ENCODE data around the gene REC8. TPM values are rescaled to one million over a fixed set of nuclear protein-coding genes. Genes with fewer than 3 reads are reported as not detected.

REC8 gene
- total and polyA plus RNA-seq, 10 of the 15 experiments (the other 5 are each of a cell fraction or from before 2014, with no cell fraction given), result 4.2 to 76.9 (median 29.1) TPM

GRCh38 chr14:24212924-24213865 lies 41.3 kb downstream of the REC8 start, which contains the start of gene CHMP4A:
Gene CHMP4A (minus strand): TSS chr14:24213488. CDS start chr14:24213439, 49 bp downstream.
- BruUV-seq (replicated peaks), result no TSS peak
- Histone ChIP-seq H3K36me3 (ENCODE audit: control insufficient read depth in 2 of 2, insufficient read depth in 2 of 2, low read length in 1 of 2) (peaks cover 4 to 23% of the 10 kb centered on the region in 2 experiments), H3K27ac (ENCODE audit: control insufficient read depth, insufficient read depth) (peak within 1 kb of the TSS; percentile 89), H3K9ac (ENCODE audit: control insufficient read depth, insufficient read depth, low read length) (peak within 1 kb of the TSS; percentile 91), H3K79me2 (ENCODE audit: control insufficient read depth, insufficient read depth, low read length) (peaks cover 19% of the 10 kb centered on the region), H4K20me1 (ENCODE audit: control insufficient read depth, insufficient read depth) (no peaks in the 10 kb centered on the region), H3K4me1 (ENCODE audit: control insufficient read depth, insufficient read depth, low read length) (peaks cover 15% of the 10 kb centered on the region), H2AFZ (ENCODE audit: control insufficient read depth, low read depth, low read length) (peak within 1 kb of the TSS; percentile 69), H3K27me3 (replicated peaks in 1 of 2; ENCODE audit: control insufficient read depth in 2 of 2, insufficient read depth in 2 of 2, low read length in 1 of 2) (no peaks in the 10 kb centered on the region), H3K9me3 (replicated peaks; ENCODE audit: control insufficient read depth, insufficient read depth, low read length) (no peaks in the 10 kb centered on the region), H3K4me2 (ENCODE audit: control insufficient read depth, insufficient read depth) (peak within 1 kb of the TSS; percentile 85), H3K4me3 (peak within 1 kb of the TSS; percentile 73)
- SMC1A ChIA-PET (ENCODE audit: uncharacterized antibody, unreplicated experiment), result interaction anchor here (0.8 to 2.1 kb wide), 17 partner anchors 10 to 891 kb away, joined by 3 to 8 read pairs (median 4); partner anchors contain the start of genes DCAF11, IRF9, NRL and RABGGTA
- WGBS (ENCODE audit: insufficient coverage, insufficient replicate concordance, low lambda C conversion rate, missing lambda C conversion rate), result under 1% methylated on average over 53 of the region's 53 CpGs
- DNase-seq (ENCODE audit: low read depth, low spot score) (peak; percentile 92), ATAC-seq (peak; percentile 88), FAIRE-seq (peak; percentile 98)
- in situ Hi-C loops (cut with MboI), result no loop called here
- intact Hi-C loops (cut with micrococcal nuclease; ENCODE audit: unreplicated experiment), result loop anchor here (1.0 to 10.0 kb wide), 4 partner anchors 17 to 198 kb away; partner anchors contain the start of genes GMPR2 and NEDD8
- POLR2A ChIA-PET, result interaction anchor here (0.7 to 4.3 kb wide), 26 partner anchors 18 to 132 kb away, joined by 3 to 50 read pairs (median 4); partner anchors contain the start of genes DCAF11, EMC9, IPO4 and IRF9
- CTCF ChIA-PET, result interaction anchor here (0.6 to 6.3 kb wide), 22 partner anchors 13 to 218 kb away, joined by 3 to 54 read pairs (median 4); partner anchors contain the start of genes CIDEB, IPO4, IRF9 and PSME2
- RAD21 ChIA-PET (ENCODE audit: unreplicated experiment), result interaction anchor here (0.7 to 3.6 kb wide), 10 partner anchors 8 to 104 kb away, joined by 3 to 23 read pairs (median 8); partner anchors contain the start of genes CIDEB, IPO4, IRF9 and TINF2
- no peak for TF ChIP-seq CHD1 (IDR thresholded peaks at IDR 0.05; ENCODE audit: low read depth, low read length)
- TF ChIP-seq ZNF687 (IDR thresholded peaks at IDR 0.05), result peak; percentile 39
- TF ChIP-seq ZBTB11 (CRISPR knock-in tag; IDR thresholded peaks at IDR 0.05), result peak; percentile 72
- TF ChIP-seq PRDM15 (CRISPR knock-in tag; IDR thresholded peaks at IDR 0.05), result peak; percentile 91
- peak in 1 of 2 experiments; percentile 75; a peak in 1 of 4 replicates for TF ChIP-seq SRF (IDR thresholded peaks at IDR 0.05; ENCODE audit: low read depth in 2 of 2, low read length in 2 of 2)
- TF ChIP-seq POLR2AphosphoS5 (IDR thresholded peaks at IDR 0.05; ENCODE audit: low read length), result peak; percentile 97
- no peak for TF ChIP-seq TCF7 (IDR thresholded peaks at IDR 0.05; ENCODE audit: borderline replicate concordance)
